Esophagus muscularis mucosa (tissue), 4 donors: Measurements from ENCODE around the gene USP49. TPM values are rescaled to one million over a fixed set of nuclear protein-coding genes. Genes with fewer than 3 reads are reported as not detected.

Experiments used
- DNase-seq: peaks from one replicate; pipeline ENCODE4 v3.0.0-alpha.2; 2017; ENCODE audit errors: extremely low spot score
- H3K27ac ChIP-seq, 4 donors: fragments of 200-600 bp; sonication (generic); replicated peaks in 1 of 4; 1 replicate in 3 of 4; 2 replicates in 1 of 4; pipeline ENCODE4 v1.5.1; 2016 to 2019; ENCODE audit warnings: mild to moderate bottlenecking in 1 of 4
- H3K27me3 ChIP-seq, 4 donors: fragments of 200-600 bp; sonication (generic); one replicate each; pipeline versions ENCODE4 v1.5.1 to v1.6.0; 2016 to 2019
- H3K36me3 ChIP-seq, 4 donors: fragments of 200-600 bp; sonication (generic); one replicate each; pipeline ENCODE4 v1.5.1; 2016 to 2019
- H3K4me1 ChIP-seq, 4 donors: fragments of 200-600 bp; sonication (generic); one replicate each; pipeline ENCODE4 v1.5.1; 2016 to 2019
- H3K4me3 ChIP-seq, 4 donors: fragments of 200-600 bp; sonication (generic); 1 replicate in 2 of 4; 2 replicates in 2 of 4; pipeline ENCODE4 v1.5.1; 2016 to 2019; ENCODE audit warnings: mild to moderate bottlenecking in 4 of 4, moderate library complexity in 1 of 4
- H3K9me3 ChIP-seq, 4 donors: fragments of 200-600 bp; sonication (generic); 1 replicate in 3 of 4; 2 replicates in 1 of 4; pipeline ENCODE4 v1.5.1; 2016 to 2019
- CTCF ChIP-seq, 3 experiments: fragments of 200-600 bp in 2 of 3; fragments of 450-650 bp in 1 of 3; sonication (generic) in 2 of 3; IDR thresholded peaks; one replicate each; pipeline ENCODE4 v1.5.1; 2017 to 2019; ENCODE audit warnings: antibody characterized with exemption in 3 of 3, mild to moderate bottlenecking in 2 of 3, moderate library complexity in 1 of 3
- EP300 ChIP-seq: sonication (generic); formaldehyde crosslinking; IDR thresholded peaks from one replicate; pipeline ENCODE4 v1.6.1; 2017; ENCODE audit warnings: antibody characterized with exemption
- POLR2A ChIP-seq: fragments of 450-650 bp; IDR thresholded peaks from one replicate; pipeline ENCODE4 v1.6.1; 2017; ENCODE audit warnings: antibody characterized with exemption, moderate library complexity, mild to moderate bottlenecking, low read depth
- POLR2AphosphoS5 ChIP-seq, 2 donors: sonication (generic); formaldehyde crosslinking; IDR thresholded peaks; one replicate each; pipeline ENCODE4 v1.6.1; 2017; ENCODE audit warnings: antibody characterized with exemption in 2 of 2
- WGBS: methylation state at CpG from one replicate; pipeline ENCODE4 v1.1.5; 2018; 5-methylcytosine and 5-hydroxymethylcytosine counted together
- intact Hi-C: fragments of 100-400 bp; cut with DNase I; formaldehyde crosslinking; loops from one replicate; pipeline ENCODE4 v1.15.1; 2023
- total RNA-seq, 4 donors: library from RNA; depleted of rRNA; stranded (reverse); fragments of >200 nt; gene quantifications; one replicate each; pipeline versions ENCODE4 v1.1.0 to v1.2.1, GENCODE V29; 2016

USP49 gene
- total RNA-seq, 4 donors from 2014 or later: 1.3 to 2.5 (median 2.3) TPM

GRCh38 chr6:41763470-41763869, 131.7 kb downstream of the USP49 start:
- Histone ChIP-seq H3K27ac (no peak overlapping the region), H3K4me3 (no peak overlapping the region), H3K36me3 (no peaks in the 10 kb centered on the region), H3K27me3 (no peaks in the 10 kb centered on the region), H3K9me3 (no peaks in the 10 kb centered on the region), H3K4me1 (peaks cover 12 to 17% (median 15%) of the 10 kb centered on the region in 4 donors)
- DNase-seq: no peak
- intact Hi-C loops: no loop called here
- TF ChIP-seq POLR2AphosphoS5 (IDR thresholded peaks at IDR 0.05): no peak
- no peak for TF ChIP-seq POLR2A
- no peak for TF ChIP-seq CTCF (IDR thresholded peaks at IDR 0.05)
- TF ChIP-seq EP300: no peak
- 28% methylated on average over 2 of the region's 2 CpGs for WGBS

- Histone ChIP-seq H3K27me3 (no peaks in the 10 kb centered on the region), H3K4me3 (no peak overlapping the region), H3K36me3 (no peaks in the 10 kb centered on the region), H3K9me3 (no peaks in the 10 kb centered on the region), H3K4me1 (no peaks in the 10 kb centered on the region), H3K27ac (no peak overlapping the region)
- no peak for DNase-seq
- 95% methylated on average over 2 of the region's 2 CpGs for WGBS
- intact Hi-C loops: no loop called here
- TF ChIP-seq CTCF (IDR thresholded peaks at IDR 0.05): no peak
- no peak for TF ChIP-seq POLR2AphosphoS5 (IDR thresholded peaks at IDR 0.05)
- no peak for TF ChIP-seq POLR2A
- no peak for TF ChIP-seq EP300
These were observed 135.1 kb downstream of the USP49 start for GRCh38 chr6:41759905-41760579.

GRCh38 chr6:41759106-41759904, 135.9 kb downstream of the USP49 start:
- TF ChIP-seq CTCF (IDR thresholded peaks at IDR 0.05): no peak
- TF ChIP-seq EP300: no peak
- TF ChIP-seq POLR2A: no peak
- TF ChIP-seq POLR2AphosphoS5 (IDR thresholded peaks at IDR 0.05): no peak
- intact Hi-C loops: no loop called here

GRCh38 chr6:41758641-41759035, 136.5 kb downstream of the USP49 start:
- Histone ChIP-seq H3K9me3 (no peaks in the 10 kb centered on the region), H3K27me3 (no peaks in the 10 kb centered on the region)

More at GRCh38 chr6:41759106-41759904, 135.9 kb downstream of the USP49 start:
- no peaks in the 10 kb centered on the region for H3K36me3 ChIP-seq
- no peak for DNase-seq
- no peaks in the 10 kb centered on the region for H3K27me3 ChIP-seq
- no peaks in the 10 kb centered on the region for H3K9me3 ChIP-seq
- H3K4me3 ChIP-seq: no peak overlapping the region
- no peaks in the 10 kb centered on the region for H3K4me1 ChIP-seq
- 82% methylated on average over 12 of the region's 13 CpGs for WGBS
- H3K27ac ChIP-seq: no peak overlapping the region

More at GRCh38 chr6:41758641-41759035, 136.5 kb downstream of the USP49 start:
- 85% methylated on average over 6 of the region's 6 CpGs for WGBS
- DNase-seq: no peak
- H3K27ac ChIP-seq: no peak overlapping the region
- H3K36me3 ChIP-seq: no peaks in the 10 kb centered on the region
- H3K4me1 ChIP-seq: no peaks in the 10 kb centered on the region
- no peak for TF ChIP-seq EP300
- no peak for TF ChIP-seq POLR2AphosphoS5 (IDR thresholded peaks at IDR 0.05)
- no peak for TF ChIP-seq CTCF (IDR thresholded peaks at IDR 0.05)
- no peak for TF ChIP-seq POLR2A
- intact Hi-C loops: no loop called here
- H3K4me3 ChIP-seq: no peak overlapping the region
